Hepatocyte (in vitro differentiated cells): ENCODE data around the gene MEOX1. TPM values are rescaled to one million over a fixed set of nuclear protein-coding genes. Genes with fewer than 3 reads are reported as not detected.

Experiments
- DNase-seq: peaks from one replicate; pipeline ENCODE4 v3.0.0-alpha.2; 2016; ENCODE audit warnings: low spot score
- H2AFZ ChIP-seq: fragments of 200-600 bp; sonication (generic); 2 replicates; pipeline ENCODE4 v1.6.0; 2016; ENCODE audit warnings: antibody characterized with exemption, mild to moderate bottlenecking
- H3K27ac ChIP-seq: fragments of 200-600 bp; sonication (generic); 2 replicates; pipeline ENCODE4 v1.5.1; 2016; ENCODE audit warnings: mild to moderate bottlenecking
- H3K27me3 ChIP-seq: fragments of 200-600 bp; sonication (generic); 2 replicates; pipeline ENCODE4 v1.6.1; 2016
- H3K36me3 ChIP-seq: fragments of 200-600 bp; sonication (generic); replicated peaks from 2 replicates; pipeline ENCODE4 v1.5.1; 2016; ENCODE audit warnings: low read depth; ENCODE audit not compliant: insufficient read depth
- H3K4me1 ChIP-seq: fragments of 200-600 bp; sonication (generic); 2 replicates; pipeline ENCODE4 v1.5.1; 2016; ENCODE audit warnings: mild to moderate bottlenecking, moderate library complexity; ENCODE audit not compliant: insufficient read depth
- H3K4me2 ChIP-seq: fragments of 200-600 bp; sonication (generic); 2 replicates; pipeline ENCODE4 v1.6.0; 2016
- H3K4me3 ChIP-seq: fragments of 200-600 bp; sonication (generic); 2 replicates; pipeline ENCODE4 v1.5.1; 2016; ENCODE audit warnings: mild to moderate bottlenecking
- H3K79me2 ChIP-seq: fragments of 200-600 bp; sonication (generic); 2 replicates; pipeline ENCODE4 v1.6.0; 2017; ENCODE audit warnings: mild to moderate bottlenecking
- H3K9me2 ChIP-seq: fragments of 200-600 bp; sonication (generic); replicated peaks from 2 replicates; pipeline ENCODE4 v1.6.0; 2017; ENCODE audit warnings: mild to moderate bottlenecking; ENCODE audit not compliant: insufficient read depth
- H3K9me3 ChIP-seq: fragments of 200-600 bp; sonication (generic); 2 replicates; pipeline ENCODE4 v1.5.1; 2016; ENCODE audit warnings: low read depth, mild to moderate bottlenecking
- H4K20me1 ChIP-seq: fragments of 200-600 bp; sonication (generic); 2 replicates; pipeline ENCODE4 v1.6.0; 2016; ENCODE audit warnings: mild to moderate bottlenecking; ENCODE audit not compliant: insufficient read depth, poor library complexity, severe bottlenecking
- CTCF ChIP-seq: fragments of 200-600 bp; sonication (generic); IDR thresholded peaks from 2 replicates; pipeline ENCODE4 v1.5.1; 2016; ENCODE audit warnings: antibody characterized with exemption, mild to moderate bottlenecking; ENCODE audit not compliant: poor library complexity
- EZH2 ChIP-seq: fragments of 200-600 bp; sonication (generic); IDR thresholded peaks from 2 replicates; pipeline ENCODE4 v1.6.1; 2016; ENCODE audit warnings: antibody characterized with exemption, mild to moderate bottlenecking, borderline replicate concordance
- EZH2phosphoT487 ChIP-seq: fragments of 200-600 bp; sonication (generic); IDR thresholded peaks from one replicate; pipeline ENCODE4 v1.6.1; 2018; ENCODE audit warnings: antibody characterized with exemption, mild to moderate bottlenecking, low read depth, moderate library complexity; ENCODE audit not compliant: unreplicated experiment, severe bottlenecking
- WGBS: methylation state at CpG from one replicate; pipeline ENCODE4 v1.1.6; 2016; ENCODE audit warnings: low lambda C conversion rate; ENCODE audit errors: missing lambda C conversion rate; 5-methylcytosine and 5-hydroxymethylcytosine counted together
- polyA plus RNA-seq: library from polyadenylated mRNA; unstranded; fragments of >200 nt; fragmentation: Nextera tagmentation; extraction: Ambion mirVana; gene quantifications from 2 replicates; pipeline ENCODE4 v1.2.1, GENCODE V29; 2016
- total RNA-seq: library from RNA; depleted of rRNA; stranded (reverse); fragments of >200 nt; gene quantifications from 2 replicates; pipeline ENCODE4 v1.2.3, GENCODE V29; 2014

The MEOX1 gene
- total and polyA plus RNA-seq, 2 experiments from 2014 or later: 0.33 to 0.90 TPM

GRCh38 chr17:43620581-43620980 lies 41.1 kb downstream of the MEOX1 start:
- H3K27me3 ChIP-seq: no peaks in the 10 kb centered on the region
- H3K27ac ChIP-seq: no peak overlapping the region
- no peaks in the 10 kb centered on the region for H3K9me3 ChIP-seq
- no peaks in the 10 kb centered on the region for H4K20me1 ChIP-seq
- no peaks in the 10 kb centered on the region for H3K9me2 ChIP-seq
- TF ChIP-seq CTCF (no peak), EZH2phosphoT487 (no peak), EZH2 (no peak)
- DNase-seq: no peak
- H3K79me2 ChIP-seq: no peaks in the 10 kb centered on the region
- 76% methylated on average over 2 of the region's 2 CpGs for WGBS
- peaks cover 4% of the 10 kb centered on the region for H3K4me1 ChIP-seq
- H2AFZ ChIP-seq: no peak overlapping the region
- H3K4me3 ChIP-seq: no peak overlapping the region
- no peaks in the 10 kb centered on the region for H3K36me3 ChIP-seq
- no peak overlapping the region for H3K4me2 ChIP-seq

- WGBS: 82% methylated on average over 9 of the region's 9 CpGs
- TF ChIP-seq EZH2 (no peak), CTCF (no peak), EZH2phosphoT487 (no peak)
Observed at GRCh38 chr17:43620147-43620546, 41.6 kb downstream of the MEOX1 start.

GRCh38 chr17:43619705-43620104 lies 42.0 kb downstream of the MEOX1 start:
- H3K9me2 ChIP-seq: no peaks in the 10 kb centered on the region
- H3K4me2 ChIP-seq: no peak overlapping the region
- no peak for TF ChIP-seq CTCF
- TF ChIP-seq EZH2phosphoT487: no peak
- no peak for TF ChIP-seq EZH2
- no peaks in the 10 kb centered on the region for H4K20me1 ChIP-seq
- H3K27ac ChIP-seq: no peak overlapping the region
- H3K79me2 ChIP-seq: no peaks in the 10 kb centered on the region
- no peaks in the 10 kb centered on the region for H3K27me3 ChIP-seq
- H3K36me3 ChIP-seq: no peaks in the 10 kb centered on the region
- WGBS: 80% methylated on average over 5 of the region's 5 CpGs
- H3K4me3 ChIP-seq: no peak overlapping the region
- peaks cover 4% of the 10 kb centered on the region for H3K4me1 ChIP-seq
- no peaks in the 10 kb centered on the region for H3K9me3 ChIP-seq
- no peak for DNase-seq
- no peak overlapping the region for H2AFZ ChIP-seq

More at GRCh38 chr17:43620147-43620546, 41.6 kb downstream of the MEOX1 start:
- Histone ChIP-seq H3K9me2 (no peaks in the 10 kb centered on the region), H3K79me2 (no peaks in the 10 kb centered on the region), H3K36me3 (no peaks in the 10 kb centered on the region), H3K27ac (no peak overlapping the region), H3K27me3 (no peaks in the 10 kb centered on the region), H3K9me3 (no peaks in the 10 kb centered on the region), H3K4me1 (peaks cover 4% of the 10 kb centered on the region), H2AFZ (no peak overlapping the region), H3K4me3 (no peak overlapping the region), H3K4me2 (no peak overlapping the region), H4K20me1 (no peaks in the 10 kb centered on the region)
- DNase-seq: no peak

- Histone ChIP-seq H4K20me1 (no peaks in the 10 kb centered on the region), H3K4me1 (peaks cover 4% of the 10 kb centered on the region), H3K4me3 (no peak overlapping the region), H3K27me3 (no peaks in the 10 kb centered on the region), H3K9me3 (no peaks in the 10 kb centered on the region), H2AFZ (no peak overlapping the region), H3K36me3 (no peaks in the 10 kb centered on the region), H3K4me2 (no peak overlapping the region), H3K27ac (no peak overlapping the region), H3K79me2 (no peaks in the 10 kb centered on the region), H3K9me2 (no peaks in the 10 kb centered on the region)
- DNase-seq: no peak
- TF ChIP-seq EZH2 (no peak), EZH2phosphoT487 (no peak), CTCF (no peak)
- WGBS: 93% methylated on average over 8 of the region's 8 CpGs
Observed at GRCh38 chr17:43618276-43618675, 43.4 kb downstream of the MEOX1 start.
